ENCODE results near the gene CCDC192.

The CCDC192 gene

GRCh38 chr5:127975961-127976360, 272.8 kb downstream of the CCDC192 start:
- H3K4me3 ChIP-seq (ENCODE audit: control insufficient read depth, low read depth, low read length): no peak overlapping the region
- TF ChIP-seq, protein P1, sequence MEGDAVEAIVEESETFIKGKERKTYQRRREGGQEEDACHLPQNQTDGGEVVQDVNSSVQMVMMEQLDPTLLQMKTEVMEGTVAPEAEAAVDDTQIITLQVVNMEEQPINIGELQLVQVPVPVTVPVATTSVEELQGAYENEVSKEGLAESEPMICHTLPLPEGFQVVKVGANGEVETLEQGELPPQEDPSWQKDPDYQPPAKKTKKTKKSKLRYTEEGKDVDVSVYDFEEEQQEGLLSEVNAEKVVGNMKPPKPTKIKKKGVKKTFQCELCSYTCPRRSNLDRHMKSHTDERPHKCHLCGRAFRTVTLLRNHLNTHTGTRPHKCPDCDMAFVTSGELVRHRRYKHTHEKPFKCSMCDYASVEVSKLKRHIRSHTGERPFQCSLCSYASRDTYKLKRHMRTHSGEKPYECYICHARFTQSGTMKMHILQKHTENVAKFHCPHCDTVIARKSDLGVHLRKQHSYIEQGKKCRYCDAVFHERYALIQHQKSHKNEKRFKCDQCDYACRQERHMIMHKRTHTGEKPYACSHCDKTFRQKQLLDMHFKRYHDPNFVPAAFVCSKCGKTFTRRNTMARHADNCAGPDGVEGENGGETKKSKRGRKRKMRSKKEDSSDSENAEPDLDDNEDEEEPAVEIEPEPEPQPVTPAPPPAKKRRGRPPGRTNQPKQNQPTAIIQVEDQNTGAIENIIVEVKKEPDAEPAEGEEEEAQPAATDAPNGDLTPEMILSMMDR (IDR thresholded peaks at IDR 0.05; ENCODE audit: control insufficient read depth, insufficient read depth, low read depth, low read length, missing control alignments): no peak

GRCh38 chr5:127976525-127976924, 273.3 kb downstream of the CCDC192 start:
- H3K4me3 ChIP-seq (ENCODE audit: control insufficient read depth, low read depth, low read length): no peak overlapping the region
- DNase-seq (ENCODE audit: low read depth): no peak
- TF ChIP-seq, protein P1 (IDR thresholded peaks at IDR 0.05; ENCODE audit: control insufficient read depth, insufficient read depth, low read depth, low read length, missing control alignments): no peak

More at GRCh38 chr5:127975961-127976360, 272.8 kb downstream of the CCDC192 start:
- DNase-seq (ENCODE audit: low read depth): no peak

- DNase-seq (ENCODE audit: low read depth): no peak
- TF ChIP-seq, protein P1 (IDR thresholded peaks at IDR 0.05; ENCODE audit: control insufficient read depth, insufficient read depth, low read depth, low read length, missing control alignments): no peak
- no peak overlapping the region for H3K4me3 ChIP-seq (ENCODE audit: control insufficient read depth, low read depth, low read length)
Observed at GRCh38 chr5:127976991-127977717, 274.0 kb downstream of the CCDC192 start.

GRCh38 chr5:127978738-127979300, 275.6 kb downstream of the CCDC192 start:
- no peak overlapping the region for H3K4me3 ChIP-seq (ENCODE audit: control insufficient read depth, low read depth, low read length)
- DNase-seq (ENCODE audit: low read depth): no peak
- TF ChIP-seq, protein P1 (IDR thresholded peaks at IDR 0.05; ENCODE audit: control insufficient read depth, insufficient read depth, low read depth, low read length, missing control alignments): no peak

- DNase-seq (ENCODE audit: low read depth): no peak
- TF ChIP-seq, protein P1 (IDR thresholded peaks at IDR 0.05; ENCODE audit: control insufficient read depth, insufficient read depth, low read depth, low read length, missing control alignments): no peak
- H3K4me3 ChIP-seq (ENCODE audit: control insufficient read depth, low read depth, low read length): no peak overlapping the region
Observed at GRCh38 chr5:127979475-127979874, 276.3 kb downstream of the CCDC192 start.

GRCh38 chr5:127980843-127981242, 277.7 kb downstream of the CCDC192 start:
- no peak for DNase-seq (ENCODE audit: low read depth)

More at GRCh38 chr5:127980843-127981242, 277.7 kb downstream of the CCDC192 start:
- H3K4me3 ChIP-seq (ENCODE audit: control insufficient read depth, low read depth, low read length): no peak overlapping the region
- TF ChIP-seq, protein P1 (IDR thresholded peaks at IDR 0.05; ENCODE audit: control insufficient read depth, insufficient read depth, low read depth, low read length, missing control alignments): no peak
